HG03442 (cell line): Measurements from ENCODE around the gene LNX1.

ENCODE experiments used
- ATAC-seq: cut with Tn5 transposase; IDR thresholded peaks from one replicate; pipeline ENCODE4 v1.9.1; 2021; ENCODE audit warnings: mild to moderate bottlenecking, moderate library complexity; ENCODE audit not compliant: unreplicated experiment

LNX1 gene

GRCh38 chr4:53591372-53591892 lies at the start of gene LNX1:
Gene LNX1, minus strand, starts transcription at chr4:53591486. Its CDS starts 17,484 bp downstream, at chr4:53574002.
- ATAC-seq: no peak

- ATAC-seq: peak; percentile 78
Measured at GRCh38 chr4:53640576-53641453, 49.5 kb upstream of the LNX1 start.

- ATAC-seq: no peak
Measured at GRCh38 chr4:53638919-53639318, 47.6 kb upstream of the LNX1 start.

GRCh38 chr4:53637348-53637747 lies 46.1 kb upstream of the LNX1 start:
- no peak for ATAC-seq

- no peak for ATAC-seq
Measured at GRCh38 chr4:53635697-53636483, 44.6 kb upstream of the LNX1 start.

- ATAC-seq: no peak
Measured at GRCh38 chr4:53633608-53634007, 42.3 kb upstream of the LNX1 start.

GRCh38 chr4:53629296-53629695 lies 38.0 kb upstream of the LNX1 start:
- no peak for ATAC-seq

- no peak for ATAC-seq
Measured at GRCh38 chr4:53626491-53626890, 35.2 kb upstream of the LNX1 start.

GRCh38 chr4:53625888-53626287 lies 34.6 kb upstream of the LNX1 start:
- ATAC-seq: no peak

GRCh38 chr4:53622739-53623151 lies 31.5 kb upstream of the LNX1 start:
- ATAC-seq: no peak

- ATAC-seq: no peak
Measured at GRCh38 chr4:53620956-53621355, 29.7 kb upstream of the LNX1 start.

GRCh38 chr4:53619431-53619830 lies 28.1 kb upstream of the LNX1 start:
- ATAC-seq: no peak

- no peak for ATAC-seq
Measured at GRCh38 chr4:53618321-53618720, 27.0 kb upstream of the LNX1 start.

- no peak for ATAC-seq
Measured at GRCh38 chr4:53617101-53617680, 25.9 kb upstream of the LNX1 start.

- ATAC-seq: no peak
Measured at GRCh38 chr4:53616219-53616618, 24.9 kb upstream of the LNX1 start.

- ATAC-seq: no peak
Measured at GRCh38 chr4:53614591-53614990, 23.3 kb upstream of the LNX1 start.

- no peak for ATAC-seq
Measured at GRCh38 chr4:53613428-53613827, 22.1 kb upstream of the LNX1 start.

- peak; percentile 38 for ATAC-seq
Measured at GRCh38 chr4:53608649-53609048, 17.4 kb upstream of the LNX1 start.

GRCh38 chr4:53608242-53608641 lies 17.0 kb upstream of the LNX1 start:
- ATAC-seq: peak; percentile 61

GRCh38 chr4:53605783-53606182 lies 14.5 kb upstream of the LNX1 start:
- ATAC-seq: no peak

- no peak for ATAC-seq
Measured at GRCh38 chr4:53602390-53602789, 11.1 kb upstream of the LNX1 start.
